Neural progenitor cell (in vitro differentiated cells): ENCODE measurements around the gene FBXO15. TPM values are rescaled to one million over a fixed set of nuclear protein-coding genes. Genes with fewer than 3 reads are reported as not detected.

ENCODE experiments used
- DNase-seq: peaks from one replicate; pipeline ENCODE4 v3.0.0-alpha.2; 2016; ENCODE audit warnings: low spot score
- H2AFZ ChIP-seq: fragments of 200-600 bp; sonication (generic); replicated peaks from 2 replicates; pipeline ENCODE4 v1.6.1; 2016; ENCODE audit warnings: antibody characterized with exemption
- H3F3A ChIP-seq: fragments of 200-600 bp; sonication (generic); 2 replicates; pipeline ENCODE4 v1.6.1; 2016; ENCODE audit warnings: antibody characterized with exemption, low read depth
- H3K27ac ChIP-seq: fragments of 200-600 bp; sonication (generic); 2 replicates; pipeline ENCODE4 v1.5.1; 2016; ENCODE audit warnings: mild to moderate bottlenecking
- H3K27me3 ChIP-seq: fragments of 200-600 bp; sonication (generic); 2 replicates; pipeline ENCODE4 v1.6.1; 2016; ENCODE audit warnings: mild to moderate bottlenecking, moderate library complexity
- H3K36me3 ChIP-seq: fragments of 200-600 bp; sonication (generic); 2 replicates; pipeline ENCODE4 v1.5.1; 2016
- H3K4me1 ChIP-seq: fragments of 200-600 bp; sonication (generic); 2 replicates; pipeline ENCODE4 v1.6.1; 2016; ENCODE audit warnings: mixed run types
- H3K4me2 ChIP-seq: fragments of 200-600 bp; sonication (generic); 2 replicates; pipeline ENCODE4 v1.6.1; 2016
- H3K4me3 ChIP-seq: fragments of 200-600 bp; sonication (generic); 2 replicates; pipeline ENCODE4 v1.5.1; 2016
- H3K79me2 ChIP-seq: fragments of 200-600 bp; sonication (generic); 2 replicates; pipeline ENCODE4 v1.6.1; 2016; ENCODE audit warnings: low read depth
- H3K9ac ChIP-seq: fragments of 200-600 bp; sonication (generic); 2 replicates; pipeline ENCODE4 v1.6.1; 2016
- H3K9me3 ChIP-seq: fragments of 200-600 bp; sonication (generic); 2 replicates; pipeline ENCODE4 v1.5.1; 2016; ENCODE audit warnings: low read depth
- H4K20me1 ChIP-seq: fragments of 200-600 bp; sonication (generic); 2 replicates; pipeline ENCODE4 v1.6.1; 2016; ENCODE audit warnings: low read depth
- H3K27ac Mint-ChIP-seq: 3 replicates; pipeline ENCODE4 v1.8.0; 2021; ENCODE audit warnings: mixed read lengths
- H3K27me3 Mint-ChIP-seq: 2 replicates; pipeline ENCODE4 v1.8.0; 2022; ENCODE audit warnings: low read depth, mild to moderate bottlenecking, inconsistent platforms, moderate library complexity, mixed read lengths; ENCODE audit not compliant: insufficient read depth
- H3K36me3 Mint-ChIP-seq: 3 replicates; pipeline ENCODE4 v1.8.0; 2021; ENCODE audit warnings: mixed read lengths
- H3K4me1 Mint-ChIP-seq: 3 replicates; pipeline ENCODE4 v1.8.0; 2021; ENCODE audit warnings: mixed read lengths
- H3K4me3 Mint-ChIP-seq: 3 replicates; pipeline ENCODE4 v1.8.0; 2021; ENCODE audit warnings: mild to moderate bottlenecking, moderate library complexity, mixed read lengths
- H3K9me3 Mint-ChIP-seq: 3 replicates; pipeline ENCODE4 v1.8.0; 2020; ENCODE audit warnings: mixed read lengths
- EZH2 ChIP-seq: fragments of 200-600 bp; sonication (generic); IDR thresholded peaks from 2 replicates; pipeline ENCODE4 v1.6.1; 2017; ENCODE audit warnings: antibody characterized with exemption, mild to moderate bottlenecking, moderate library complexity
- EZH2phosphoT487 ChIP-seq: fragments of 200-600 bp; sonication (generic); IDR thresholded peaks from 2 replicates; pipeline ENCODE4 v1.6.1; 2017; ENCODE audit warnings: antibody characterized with exemption
- total RNA-seq: library from RNA; depleted of rRNA; stranded (reverse); fragments of >200 nt; gene quantifications from 2 replicates; pipeline ENCODE4 v1.2.3, GENCODE V29; 2015; ENCODE audit warnings: low replicate concordance
- TF ChIP-seq, protein P1 (sequence below): fragments of 200-600 bp; sonication (generic); IDR thresholded peaks from 2 replicates; pipeline ENCODE4 v1.5.1; 2017; ENCODE audit warnings: antibody characterized with exemption, mild to moderate bottlenecking

The FBXO15 gene
- total RNA-seq, 1 donor from 2014 or later = 2.2 TPM

DNA sequence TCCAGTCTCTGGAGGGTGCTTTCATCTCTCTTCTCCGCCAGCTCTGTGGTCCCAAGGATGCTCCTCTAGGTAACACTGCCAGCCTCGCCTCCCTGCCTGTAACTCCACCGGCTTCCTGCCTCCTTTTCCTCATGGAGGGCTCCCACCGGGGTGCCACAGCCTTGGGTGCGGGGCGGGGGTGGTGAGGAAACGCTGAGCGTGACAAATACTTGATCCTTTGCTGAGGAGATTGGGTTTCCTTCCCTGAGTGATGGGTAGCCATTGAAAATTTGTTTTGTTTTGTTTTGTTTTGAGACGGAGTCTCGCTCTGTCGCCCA is 25.8 kb upstream of the FBXO15 start:
- H3K9me3 Mint-ChIP-seq = no peaks in the 10 kb centered on the region
- no peaks in the 10 kb centered on the region for H3K4me1 Mint-ChIP-seq
- TF ChIP-seq EZH2phosphoT487 (no peak), EZH2 (no peak)
- TF ChIP-seq, protein P1, sequence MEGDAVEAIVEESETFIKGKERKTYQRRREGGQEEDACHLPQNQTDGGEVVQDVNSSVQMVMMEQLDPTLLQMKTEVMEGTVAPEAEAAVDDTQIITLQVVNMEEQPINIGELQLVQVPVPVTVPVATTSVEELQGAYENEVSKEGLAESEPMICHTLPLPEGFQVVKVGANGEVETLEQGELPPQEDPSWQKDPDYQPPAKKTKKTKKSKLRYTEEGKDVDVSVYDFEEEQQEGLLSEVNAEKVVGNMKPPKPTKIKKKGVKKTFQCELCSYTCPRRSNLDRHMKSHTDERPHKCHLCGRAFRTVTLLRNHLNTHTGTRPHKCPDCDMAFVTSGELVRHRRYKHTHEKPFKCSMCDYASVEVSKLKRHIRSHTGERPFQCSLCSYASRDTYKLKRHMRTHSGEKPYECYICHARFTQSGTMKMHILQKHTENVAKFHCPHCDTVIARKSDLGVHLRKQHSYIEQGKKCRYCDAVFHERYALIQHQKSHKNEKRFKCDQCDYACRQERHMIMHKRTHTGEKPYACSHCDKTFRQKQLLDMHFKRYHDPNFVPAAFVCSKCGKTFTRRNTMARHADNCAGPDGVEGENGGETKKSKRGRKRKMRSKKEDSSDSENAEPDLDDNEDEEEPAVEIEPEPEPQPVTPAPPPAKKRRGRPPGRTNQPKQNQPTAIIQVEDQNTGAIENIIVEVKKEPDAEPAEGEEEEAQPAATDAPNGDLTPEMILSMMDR = no peak
- H3K27me3 ChIP-seq = no peaks in the 10 kb centered on the region
- H3K9ac ChIP-seq = no peak overlapping the region
- no peaks in the 10 kb centered on the region for H3K36me3 ChIP-seq
- no peak overlapping the region for H3K4me2 ChIP-seq
- no peak for DNase-seq
- H3K36me3 Mint-ChIP-seq = no peaks in the 10 kb centered on the region
- no peaks in the 10 kb centered on the region for H3K9me3 ChIP-seq
- H2AFZ ChIP-seq = no peak overlapping the region
- no peaks in the 10 kb centered on the region for H3F3A ChIP-seq
- no peaks in the 10 kb centered on the region for H4K20me1 ChIP-seq
- no peaks in the 10 kb centered on the region for H3K79me2 ChIP-seq
- no peak overlapping the region for H3K4me3 Mint-ChIP-seq
- no peaks in the 10 kb centered on the region for H3K4me1 ChIP-seq
- H3K27ac ChIP-seq = no peak overlapping the region
- H3K4me3 ChIP-seq = no peak overlapping the region
- H3K27me3 Mint-ChIP-seq = peaks cover 4% of the 10 kb centered on the region
- H3K27ac Mint-ChIP-seq = no peak overlapping the region

DNA sequence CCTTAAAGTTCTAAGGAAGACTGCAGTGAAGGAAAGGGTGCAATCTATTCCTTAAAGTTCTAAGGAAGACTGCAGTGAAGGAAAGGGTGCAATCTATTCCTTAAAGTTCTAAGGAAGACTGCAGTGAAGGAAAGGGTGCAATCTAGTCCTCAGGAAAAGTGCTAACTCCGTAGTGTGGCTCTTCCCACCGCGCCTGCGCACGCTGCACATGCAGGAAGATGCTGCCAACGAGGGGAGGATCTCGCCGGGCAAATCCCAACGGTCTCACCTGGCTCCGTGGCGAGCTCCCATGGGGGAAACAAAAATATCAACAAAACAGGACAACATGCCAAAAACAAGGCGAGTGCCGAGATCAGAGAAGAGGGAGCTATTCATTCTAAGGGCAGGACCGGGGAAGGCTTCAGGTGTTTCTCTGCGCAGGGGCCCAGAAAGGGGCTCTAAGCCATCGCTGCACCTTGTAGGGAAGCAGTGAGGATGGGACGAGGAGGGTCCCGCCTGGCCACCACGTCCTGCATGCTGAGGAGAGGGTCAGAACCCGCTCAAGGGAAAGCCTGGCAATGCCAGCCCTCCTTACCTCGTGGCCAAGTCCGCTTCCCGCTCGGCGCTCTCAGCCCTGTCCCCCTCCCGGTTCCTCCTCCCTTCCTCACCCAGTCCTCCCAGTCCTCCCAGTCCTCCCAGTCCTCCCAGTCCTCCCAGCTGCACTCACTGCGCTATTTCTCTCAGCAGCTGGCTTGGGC is 25.2 kb upstream of the FBXO15 start:
- Histone ChIP-seq H3K4me1 (no peaks in the 10 kb centered on the region), H4K20me1 (no peaks in the 10 kb centered on the region), H3K79me2 (no peaks in the 10 kb centered on the region), H2AFZ (no peak overlapping the region), H3K4me2 (no peak overlapping the region), H3F3A (no peaks in the 10 kb centered on the region), H3K27ac (no peak overlapping the region), H3K27me3 (no peaks in the 10 kb centered on the region), H3K9ac (no peak overlapping the region), H3K4me3 (no peak overlapping the region), H3K9me3 (no peaks in the 10 kb centered on the region), H3K36me3 (no peaks in the 10 kb centered on the region)
- Mint-ChIP-seq H3K9me3 (no peaks in the 10 kb centered on the region), H3K27me3 (peaks cover 4% of the 10 kb centered on the region), H3K36me3 (no peaks in the 10 kb centered on the region), H3K4me1 (no peaks in the 10 kb centered on the region), H3K4me3 (no peak overlapping the region), H3K27ac (no peak overlapping the region)
- DNase-seq = no peak
- TF ChIP-seq EZH2phosphoT487 = no peak
- no peak for TF ChIP-seq EZH2
- TF ChIP-seq, protein P1 = no peak

DNA sequence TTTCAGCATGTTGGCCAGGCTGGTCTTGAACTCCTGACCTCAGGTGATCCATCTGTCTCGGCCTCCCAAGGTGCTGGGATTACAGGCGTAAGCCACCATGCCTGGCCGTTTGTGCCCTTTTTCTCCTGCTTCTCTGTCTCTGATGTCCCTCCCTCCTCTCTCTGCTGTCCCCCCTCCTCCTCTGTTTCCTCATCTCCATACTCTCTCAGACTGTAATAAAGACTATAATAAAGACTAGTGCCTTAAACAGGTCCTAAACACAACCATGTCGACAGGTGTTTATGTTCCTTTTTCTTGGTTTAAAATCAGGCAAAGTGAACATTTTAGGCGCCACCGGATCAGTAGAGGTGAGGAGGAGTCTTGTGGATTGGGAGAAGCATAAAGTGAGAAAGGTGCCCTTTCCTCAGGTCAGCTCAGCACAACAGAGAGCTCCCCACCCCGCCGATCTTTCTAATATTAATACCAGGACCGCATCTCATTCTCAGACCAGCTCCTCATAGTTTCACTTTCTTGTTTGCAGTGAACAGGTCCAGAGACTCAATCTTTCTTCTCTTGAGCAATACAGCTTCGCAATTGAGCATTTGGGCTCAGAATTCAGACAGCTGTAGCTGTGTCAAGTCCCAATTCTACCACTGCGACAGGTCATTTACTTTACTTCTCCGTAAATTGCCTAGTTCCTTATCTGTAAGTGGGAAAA is 24.4 kb upstream of the FBXO15 start:
- no peak overlapping the region for H3K4me2 ChIP-seq

More for the DNA sequence above, 24.4 kb upstream of the FBXO15 start:
- no peaks in the 10 kb centered on the region for H3K36me3 ChIP-seq
- no peak overlapping the region for H3K27ac ChIP-seq
- H3K27me3 Mint-ChIP-seq = peaks cover 4% of the 10 kb centered on the region
- no peaks in the 10 kb centered on the region for H3F3A ChIP-seq
- no peaks in the 10 kb centered on the region for H3K36me3 Mint-ChIP-seq
- H2AFZ ChIP-seq = no peak overlapping the region
- DNase-seq = no peak
- H4K20me1 ChIP-seq = no peaks in the 10 kb centered on the region
- no peaks in the 10 kb centered on the region for H3K4me1 ChIP-seq
- H3K4me3 Mint-ChIP-seq = no peak overlapping the region
- no peaks in the 10 kb centered on the region for H3K9me3 ChIP-seq
- no peaks in the 10 kb centered on the region for H3K4me1 Mint-ChIP-seq
- TF ChIP-seq EZH2phosphoT487 (no peak), EZH2 (no peak)
- TF ChIP-seq, protein P1 = no peak
- H3K4me3 ChIP-seq = no peak overlapping the region
- H3K9ac ChIP-seq = no peak overlapping the region
- H3K79me2 ChIP-seq = no peaks in the 10 kb centered on the region
- H3K27ac Mint-ChIP-seq = no peak overlapping the region
- no peaks in the 10 kb centered on the region for H3K9me3 Mint-ChIP-seq
- no peaks in the 10 kb centered on the region for H3K27me3 ChIP-seq
